Muscle layer of duodenum (tissue), 2 donors: ENCODE data around the gene HACE1.
"Not testable (repeated sequence)": the region's sequence is repeated elsewhere in the genome, so short reads cannot be mapped to it uniquely, and the experiment has no call there.

Source experiments
- H3K27ac ChIP-seq: one replicate; pipeline ENCODE4 v1.7.0; 2013; ENCODE audit warnings: mild to moderate bottlenecking, low read length
- H3K27me3 ChIP-seq: one replicate; pipeline ENCODE4 v1.7.0; 2013; ENCODE audit warnings: low read depth, mild to moderate bottlenecking, control low read depth, low read length
- H3K36me3 ChIP-seq, 2 donors: one replicate each; pipeline ENCODE4 v1.7.0; 2013; ENCODE audit warnings: low read length in 2 of 2, control low read depth in 1 of 2, mild to moderate bottlenecking in 1 of 2; ENCODE audit not compliant: insufficient read depth in 2 of 2, control insufficient read depth in 1 of 2
- H3K4me1 ChIP-seq, 2 donors: one replicate each; pipeline ENCODE4 v1.7.0; 2013; ENCODE audit warnings: low read length in 2 of 2, mild to moderate bottlenecking in 2 of 2, control low read depth in 1 of 2, moderate library complexity in 1 of 2; ENCODE audit not compliant: insufficient read depth in 2 of 2, control insufficient read depth in 1 of 2
- H3K4me3 ChIP-seq, 2 donors: one replicate each; pipeline ENCODE4 v1.7.0; 2013; ENCODE audit warnings: low read length in 2 of 2, low read depth in 1 of 2, mild to moderate bottlenecking in 1 of 2
- H3K9me3 ChIP-seq, 2 donors: one replicate each; pipeline ENCODE4 v1.7.0; 2013; ENCODE audit warnings: low read length in 2 of 2, control low read depth in 1 of 2, mild to moderate bottlenecking in 1 of 2; ENCODE audit not compliant: control insufficient read depth in 1 of 2
- donor health status: healthy.

HACE1 gene

GRCh38 chr6:104771258-104771832, 88.4 kb downstream of the HACE1 start:
- no peaks in the 10 kb centered on the region for H3K9me3 ChIP-seq

GRCh38 chr6:104768906-104769305, 90.8 kb downstream of the HACE1 start:
- Histone ChIP-seq H3K4me3 (no peak overlapping the region), H3K27ac (no peak overlapping the region), H3K36me3 (peaks cover 0 to 24% of the 10 kb centered on the region in 2 donors), H3K27me3 (no peaks in the 10 kb centered on the region), H3K4me1 (no peaks in the 10 kb centered on the region), H3K9me3 (peaks cover 0 to 4% of the 10 kb centered on the region in 2 donors)

More at GRCh38 chr6:104771258-104771832, 88.4 kb downstream of the HACE1 start:
- Histone ChIP-seq H3K4me1 (no peaks in the 10 kb centered on the region), H3K36me3 (peaks cover 5 to 10% of the 10 kb centered on the region in 2 donors), H3K27ac (no peak overlapping the region), H3K4me3 (no peak overlapping the region), H3K27me3 (no peaks in the 10 kb centered on the region)

- no peaks in the 10 kb centered on the region for H3K27me3 ChIP-seq
- peaks cover 0 to 24% of the 10 kb centered on the region in 2 donors for H3K36me3 ChIP-seq
- H3K9me3 ChIP-seq: peaks cover 0 to 4% of the 10 kb centered on the region in 2 donors
- H3K4me1 ChIP-seq: no peaks in the 10 kb centered on the region
- no peak overlapping the region for H3K27ac ChIP-seq
- H3K4me3 ChIP-seq: no peak overlapping the region
These were observed 93.1 kb downstream of the HACE1 start for GRCh38 chr6:104766595-104766994.

GRCh38 chr6:104754788-104755409, 104.8 kb downstream of the HACE1 start:
- no peaks in the 10 kb centered on the region for H3K4me1 ChIP-seq
- no peak overlapping the region for H3K27ac ChIP-seq
- H3K36me3 ChIP-seq: peaks cover 0 to 43% of the 10 kb centered on the region in 2 donors
- no peak overlapping the region for H3K4me3 ChIP-seq
- H3K9me3 ChIP-seq: peaks cover 5 to 24% of the 10 kb centered on the region in 2 donors
- no peaks in the 10 kb centered on the region for H3K27me3 ChIP-seq

GRCh38 chr6:104753251-104753650, 106.5 kb downstream of the HACE1 start:
- Histone ChIP-seq H3K27ac (no peak overlapping the region), H3K36me3 (peaks cover 0 to 41% of the 10 kb centered on the region in 2 donors), H3K4me3 (no peak overlapping the region), H3K9me3 (peaks cover 5 to 24% of the 10 kb centered on the region in 2 donors), H3K4me1 (no peaks in the 10 kb centered on the region), H3K27me3 (no peaks in the 10 kb centered on the region)

- no peaks in the 10 kb centered on the region for H3K27me3 ChIP-seq
- no peak overlapping the region for H3K4me3 ChIP-seq
- peaks cover 5 to 7% of the 10 kb centered on the region in 2 donors for H3K9me3 ChIP-seq
- H3K36me3 ChIP-seq: peaks cover 0 to 26% of the 10 kb centered on the region in 2 donors
- no peaks in the 10 kb centered on the region for H3K4me1 ChIP-seq
- no peak overlapping the region for H3K27ac ChIP-seq
These were observed 109.3 kb downstream of the HACE1 start for GRCh38 chr6:104750449-104750848.

GRCh38 chr6:104739124-104739523, 120.6 kb downstream of the HACE1 start:
- not testable (repeated sequence) for H3K4me1 ChIP-seq, H3K4me3 ChIP-seq, H3K9me3 ChIP-seq, H3K27me3 ChIP-seq, H3K36me3 ChIP-seq, H3K27ac ChIP-seq

- H3K9me3 ChIP-seq, H3K4me3 ChIP-seq, H3K4me1 ChIP-seq, H3K27ac ChIP-seq, H3K27me3 ChIP-seq, H3K36me3 ChIP-seq: not testable (repeated sequence)
These were observed 122.2 kb downstream of the HACE1 start for GRCh38 chr6:104737567-104737966.

- H3K36me3 ChIP-seq: peaks cover 0 to 5% of the 10 kb centered on the region in 2 donors
- H3K27me3 ChIP-seq: no peaks in the 10 kb centered on the region
- no peaks in the 10 kb centered on the region for H3K4me1 ChIP-seq
- no peak overlapping the region for H3K27ac ChIP-seq
- H3K9me3 ChIP-seq: no peaks in the 10 kb centered on the region
- no peak overlapping the region for H3K4me3 ChIP-seq
These were observed 123.2 kb downstream of the HACE1 start for GRCh38 chr6:104736545-104736944.

- Histone ChIP-seq H3K4me1 (no peaks in the 10 kb centered on the region), H3K4me3 (no peak overlapping the region), H3K36me3 (peaks cover 0 to 5% of the 10 kb centered on the region in 2 donors), H3K27ac (no peak overlapping the region), H3K27me3 (no peaks in the 10 kb centered on the region), H3K9me3 (no peaks in the 10 kb centered on the region)
These were observed 129.3 kb downstream of the HACE1 start for GRCh38 chr6:104730450-104730849.

GRCh38 chr6:104729433-104729832, 130.3 kb downstream of the HACE1 start:
- Histone ChIP-seq H3K36me3 (peaks cover 0 to 5% of the 10 kb centered on the region in 2 donors), H3K4me1 (no peaks in the 10 kb centered on the region), H3K27me3 (no peaks in the 10 kb centered on the region), H3K4me3 (no peak overlapping the region), H3K27ac (no peak overlapping the region), H3K9me3 (no peaks in the 10 kb centered on the region)

- Histone ChIP-seq H3K27ac (no peak overlapping the region), H3K4me3 (no peak overlapping the region), H3K4me1 (no peaks in the 10 kb centered on the region), H3K27me3 (no peaks in the 10 kb centered on the region), H3K9me3 (no peaks in the 10 kb centered on the region), H3K36me3 (peaks cover 0 to under 1% of the 10 kb centered on the region in 2 donors)
These were observed 131.3 kb downstream of the HACE1 start for GRCh38 chr6:104728448-104728847.
